DMS153 (cell line): ENCODE measurements around the gene RILPL1.
"Not testable (repeated sequence)": the region's sequence is repeated elsewhere in the genome, so short reads cannot be mapped to it uniquely, and the experiment has no call there.

Experiments used
- DNase-seq: peaks from one replicate; lab custom pipeline; 2025; lab: John Stamatoyannopoulos, UW

RILPL1 gene

GRCh38 chr12:123463174-123463573 is 70.3 kb downstream of the RILPL1 start:
- not testable (repeated sequence) for DNase-seq

- peak; percentile 37 for DNase-seq
Measured at GRCh38 chr12:123457980-123458779, 75.3 kb downstream of the RILPL1 start, which contains the start of gene SNRNP35. SNRNP35 (plus strand) TSS chr12:123458139; CDS start chr12:123465541, 7,402 bp downstream.

DNA sequence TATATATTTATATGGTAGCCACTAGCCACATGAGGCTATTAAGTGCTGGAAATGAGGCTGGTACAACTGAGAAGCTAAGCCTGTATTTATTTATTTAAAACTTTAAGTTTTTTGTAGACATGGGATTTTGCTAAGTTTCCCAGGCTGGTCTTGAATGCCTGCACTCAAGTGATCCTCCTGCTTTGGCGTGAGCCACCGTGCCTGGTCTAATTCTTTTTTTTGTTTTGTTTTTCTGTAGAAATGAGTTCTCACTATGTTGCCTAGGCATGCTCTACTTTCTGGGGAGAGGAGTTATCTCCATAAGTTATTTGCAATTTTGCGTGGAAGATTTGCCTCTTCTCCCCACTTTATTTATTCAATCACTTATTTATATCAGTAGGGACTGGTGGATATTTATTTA is 80.4 kb downstream of the RILPL1 start:
- no peak for DNase-seq

GRCh38 chr12:123452276-123452550 is 81.3 kb downstream of the RILPL1 start:
- not testable (repeated sequence) for DNase-seq

DNA sequence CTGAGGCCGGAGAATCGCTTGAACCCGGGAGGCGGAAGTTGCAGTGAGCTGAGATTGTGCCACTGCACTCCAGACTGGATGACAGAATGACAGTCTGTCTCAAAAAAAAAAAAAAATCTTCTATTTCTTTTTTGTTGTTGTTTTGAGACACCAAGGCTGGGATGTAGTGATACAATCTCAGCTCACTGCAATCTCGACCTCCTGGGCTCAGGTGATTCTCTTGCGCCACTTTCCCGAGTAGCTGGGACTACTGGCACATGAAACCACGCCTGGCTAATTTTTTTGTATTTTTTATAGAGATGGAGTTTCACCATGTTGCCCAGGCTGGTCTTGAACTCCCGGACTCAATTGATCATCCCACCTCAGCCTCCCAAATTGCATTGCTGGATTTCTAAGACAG is 82.9 kb downstream of the RILPL1 start:
- no peak for DNase-seq

DNA sequence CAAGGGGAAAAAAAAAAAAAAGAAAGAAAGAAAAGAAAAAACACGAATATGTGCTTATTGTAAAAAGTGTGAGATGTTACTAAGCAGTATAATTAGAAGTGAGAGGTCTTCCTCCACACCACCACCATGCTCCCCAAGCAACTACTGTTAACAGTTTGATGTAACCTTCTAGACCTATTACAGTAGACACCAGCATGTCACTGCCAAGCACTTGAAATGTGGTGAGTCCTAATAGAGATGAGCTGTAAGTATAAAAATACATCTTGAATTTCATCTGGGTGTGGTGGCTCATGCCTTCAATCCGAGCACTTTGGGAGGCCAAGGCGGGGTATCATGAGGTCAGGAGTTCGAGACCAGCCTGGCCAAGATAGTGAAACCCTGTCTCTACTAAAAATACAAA is 83.7 kb downstream of the RILPL1 start:
- no peak for DNase-seq

DNA sequence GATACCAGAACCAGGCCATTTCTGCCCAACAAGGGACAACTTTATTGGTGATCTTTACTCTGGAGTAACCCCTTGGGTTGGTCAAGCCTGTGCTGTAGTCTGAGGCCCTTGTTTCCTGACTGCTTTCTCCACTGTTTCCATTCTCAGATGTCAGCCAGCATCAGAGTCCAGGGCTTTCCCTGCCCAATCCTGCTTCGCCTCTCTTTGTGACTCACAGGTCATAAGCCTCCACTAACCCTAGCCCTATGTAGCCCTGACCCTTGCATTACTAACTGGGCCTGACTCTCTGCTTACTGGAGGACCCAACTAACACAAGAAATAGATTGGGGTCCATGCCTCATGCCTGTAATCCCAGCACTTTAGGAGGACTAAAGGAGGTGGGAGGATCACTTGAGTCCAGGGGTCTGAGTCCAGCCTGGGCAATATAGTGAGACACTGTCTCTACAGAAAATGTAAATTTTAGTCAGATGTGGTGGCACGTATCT is 84.2 kb downstream of the RILPL1 start:
- no peak for DNase-seq

GRCh38 chr12:123446333-123446713 is 87.2 kb downstream of the RILPL1 start:
- no peak for DNase-seq

DNA sequence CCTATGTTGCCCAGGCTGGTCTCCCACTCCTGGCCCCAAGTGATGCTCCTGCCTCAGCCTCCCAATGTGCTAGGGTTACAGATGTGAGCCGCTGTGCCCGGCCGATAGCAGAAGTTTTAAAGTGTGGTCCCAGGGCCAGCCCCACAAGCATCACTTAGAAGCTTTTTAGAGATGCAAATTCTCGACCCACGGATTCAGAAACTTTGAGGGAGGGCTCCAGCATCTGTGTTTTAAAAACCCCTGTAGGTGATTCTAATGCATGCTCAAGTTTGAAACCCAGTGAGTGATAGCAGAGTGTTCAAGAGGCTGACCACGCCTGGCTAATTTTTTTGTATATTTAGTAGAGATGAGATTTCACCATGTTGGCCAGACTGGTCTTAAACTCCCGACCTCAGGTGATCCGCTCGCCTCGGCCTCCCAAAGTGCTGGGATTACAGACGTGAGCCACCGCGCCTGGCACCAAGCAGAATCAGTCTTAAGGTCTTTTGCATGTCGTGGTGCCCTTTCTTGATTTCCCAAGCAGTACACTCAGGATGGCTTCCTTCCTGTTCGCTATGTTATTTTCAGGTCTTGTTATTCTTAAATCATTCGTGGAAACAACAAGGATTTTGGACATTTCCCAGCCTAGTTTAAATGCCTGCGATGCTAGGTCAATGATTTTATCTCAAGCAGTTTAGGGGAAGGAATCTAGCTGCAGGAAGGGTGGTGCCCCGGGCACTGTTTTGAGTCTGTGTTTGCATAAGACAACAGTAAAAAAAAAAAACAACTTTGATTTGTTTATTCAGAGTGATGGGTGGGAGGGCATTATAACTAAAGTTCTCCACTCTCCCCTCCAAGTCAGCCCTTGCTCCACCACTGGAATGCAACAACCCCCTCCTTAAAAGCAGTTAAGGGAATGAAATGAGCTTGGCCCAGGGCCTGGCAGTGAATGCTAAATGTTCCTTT is 87.9 kb downstream of the RILPL1 start:
- DNase-seq, result no peak

- no peak for DNase-seq
Measured at GRCh38 chr12:123444092-123445026, 89.2 kb downstream of the RILPL1 start.

GRCh38 chr12:123442774-123443173 is 90.7 kb downstream of the RILPL1 start:
- no peak for DNase-seq

GRCh38 chr12:123441523-123442164 is 91.9 kb downstream of the RILPL1 start:
- DNase-seq, result no peak

- DNase-seq, result peak; percentile 28
Measured at GRCh38 chr12:123436017-123436964, 97.2 kb downstream of the RILPL1 start, which contains the start of gene RILPL2. RILPL2 (minus strand) TSS chr12:123436684; CDS start chr12:123436420, 264 bp downstream.

- no peak for DNase-seq
Measured at GRCh38 chr12:123435636-123436016, 97.9 kb downstream of the RILPL1 start.

DNA sequence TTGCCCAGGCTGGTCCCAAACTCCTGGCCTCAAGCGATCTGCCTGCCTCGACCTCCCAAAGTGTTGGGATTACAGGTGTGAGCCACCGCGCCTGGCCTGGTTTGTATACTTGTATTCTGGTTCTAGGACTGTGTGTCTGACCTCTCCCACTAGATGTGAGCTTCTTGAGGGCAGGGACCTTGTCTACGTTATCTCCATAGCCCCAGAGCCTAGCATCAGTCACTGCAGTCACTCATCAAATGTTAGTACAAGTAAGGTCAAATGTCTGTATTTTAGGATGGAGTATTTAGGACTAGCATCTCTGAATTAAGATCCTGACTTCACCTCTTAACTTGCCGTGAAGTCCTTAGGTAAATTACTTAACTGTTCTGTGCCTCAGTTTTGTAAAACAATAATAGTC is 99.9 kb downstream of the RILPL1 start:
- DNase-seq, result no peak

DNA sequence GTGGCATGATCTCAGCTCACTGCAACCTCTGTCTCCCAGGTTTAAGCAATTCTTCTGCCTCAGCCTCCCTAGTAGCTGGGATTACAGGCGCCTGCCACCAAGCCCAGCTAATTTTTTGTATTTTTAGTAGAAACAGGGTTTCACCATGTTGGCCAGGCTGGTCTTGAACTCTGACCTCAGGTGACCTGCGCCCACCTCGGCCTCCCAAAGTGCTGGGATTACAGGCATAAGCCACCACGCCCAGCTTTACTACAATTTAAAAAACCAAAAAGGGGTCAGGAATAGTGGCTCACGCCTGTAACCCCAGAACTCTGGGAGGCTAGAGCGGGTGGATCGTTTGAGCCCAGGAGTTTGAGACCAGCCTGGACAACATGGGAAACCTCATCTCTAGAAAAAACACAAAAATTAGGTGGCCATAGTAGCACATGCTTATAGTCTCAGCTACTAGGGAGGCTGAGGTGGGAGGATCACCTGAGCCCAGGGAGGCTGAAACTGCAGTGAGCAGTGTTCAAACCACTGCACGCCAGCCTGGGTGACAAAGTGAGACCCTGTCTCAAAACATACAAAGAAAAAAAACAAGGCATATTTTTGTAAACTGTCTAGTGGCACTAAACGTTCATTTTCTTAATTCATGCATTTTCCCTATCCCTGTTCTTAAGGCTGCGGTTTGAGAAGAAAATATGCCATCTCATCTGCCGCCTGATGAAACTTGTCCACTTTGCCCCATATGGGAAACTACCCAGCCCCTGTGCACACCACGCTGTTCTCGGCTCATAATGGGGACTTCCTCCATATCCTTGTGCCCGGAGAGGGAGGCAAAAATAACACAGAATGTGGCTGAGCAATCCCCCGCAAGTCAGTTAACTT is 101.3 kb downstream of the RILPL1 start:
- DNase-seq, result not testable (repeated sequence)

GRCh38 chr12:123429101-123429500 is 104.4 kb downstream of the RILPL1 start:
- not testable (repeated sequence) for DNase-seq

- DNase-seq, result no peak
Measured at GRCh38 chr12:123428591-123428990, 104.9 kb downstream of the RILPL1 start.
